Liver (tissue), 9 donors: ENCODE measurements around the gene ALKBH5. TPM values are rescaled to one million over a fixed set of nuclear protein-coding genes. Genes with fewer than 3 reads are reported as not detected.

ENCODE experiments used
- DNase-seq: peaks from one replicate; pipeline ENCODE4 v3.0.0-alpha.2; 2017; ENCODE audit warnings: low spot score
- H3K27ac ChIP-seq, 2 donors: one replicate each; pipeline ENCODE4 v1.7.0; 2013; ENCODE audit warnings: inconsistent platforms in 2 of 2, low read length in 2 of 2, control low read depth in 1 of 2, low read depth in 1 of 2, mild to moderate bottlenecking in 1 of 2
- H3K27me3 ChIP-seq, 4 donors: one replicate each; pipeline versions ENCODE4 v1.6.1 to v1.7.0; 2013; ENCODE audit warnings: low read length in 3 of 4, inconsistent platforms in 1 of 4, mild to moderate bottlenecking in 1 of 4, moderate library complexity in 1 of 4; ENCODE audit not compliant: control insufficient read depth in 4 of 4, insufficient read depth in 4 of 4
- H3K36me3 ChIP-seq, 4 donors: one replicate each; pipeline versions ENCODE4 v1.6.1 to v1.7.0; 2013; ENCODE audit warnings: low read length in 3 of 4, mild to moderate bottlenecking in 3 of 4, low read depth in 1 of 4, moderate library complexity in 1 of 4; ENCODE audit not compliant: control insufficient read depth in 4 of 4, insufficient read depth in 3 of 4
- H3K4me1 ChIP-seq, 4 donors: one replicate each; pipeline versions ENCODE4 v1.6.1 to v1.7.0; 2013; ENCODE audit warnings: low read length in 3 of 4, mild to moderate bottlenecking in 3 of 4, moderate library complexity in 1 of 4; ENCODE audit not compliant: control insufficient read depth in 4 of 4, insufficient read depth in 4 of 4
- H3K4me3 ChIP-seq, 3 donors: one replicate each; pipeline versions ENCODE4 v1.6.1 to v1.7.0; 2013; ENCODE audit warnings: low read length in 3 of 3, control low read depth in 1 of 3, low read depth in 1 of 3, mild to moderate bottlenecking in 1 of 3
- H3K9ac ChIP-seq, 2 donors: one replicate each; pipeline ENCODE4 v1.7.0; 2013; ENCODE audit warnings: low read length in 2 of 2, mild to moderate bottlenecking in 2 of 2, moderate library complexity in 2 of 2, control low read depth in 1 of 2, low read depth in 1 of 2
- H3K9me3 ChIP-seq, 4 donors: one replicate each; pipeline versions ENCODE4 v1.6.1 to v1.7.0; 2013; ENCODE audit warnings: low read length in 3 of 4; ENCODE audit not compliant: control insufficient read depth in 4 of 4
- ATF3 ChIP-seq: IDR thresholded peaks from 2 replicates; pipeline ENCODE4 v1.6.1; 2016; ENCODE audit warnings: antibody characterized with exemption
- EGR1 ChIP-seq, 2 donors: IDR thresholded peaks; 2 replicates each; pipeline ENCODE4 v1.6.1; 2016 to 2018; ENCODE audit warnings: antibody characterized with exemption in 2 of 2, low read depth in 2 of 2
- FOXA2 ChIP-seq: IDR thresholded peaks from 2 replicates; pipeline ENCODE4 v1.6.1; 2016; ENCODE audit warnings: antibody characterized with exemption
- GABPA ChIP-seq, 2 donors: IDR thresholded peaks in 1 of 2; conservative IDR thresholded peaks in 1 of 2; 2 replicates each; pipeline ENCODE4 v1.6.1; 2016; ENCODE audit warnings: antibody characterized with exemption in 2 of 2, mild to moderate bottlenecking in 1 of 2, moderate library complexity in 1 of 2
- JUND ChIP-seq, 2 donors: IDR thresholded peaks; 2 replicates each; pipeline ENCODE4 v1.6.1; 2016; ENCODE audit warnings: antibody characterized with exemption in 2 of 2
- MAX ChIP-seq: IDR thresholded peaks from 2 replicates; pipeline ENCODE4 v1.6.1; 2016; ENCODE audit warnings: antibody characterized with exemption
- RAD21 ChIP-seq, 2 donors: IDR thresholded peaks; 2 replicates each; pipeline ENCODE4 v1.6.1; 2016; ENCODE audit warnings: antibody characterized with exemption in 2 of 2, mild to moderate bottlenecking in 2 of 2
- REST ChIP-seq: IDR thresholded peaks from 2 replicates; pipeline ENCODE4 v1.6.1; 2016; ENCODE audit warnings: antibody characterized with exemption, mild to moderate bottlenecking
- RXRA ChIP-seq, 2 donors: IDR thresholded peaks; 2 replicates each; pipeline ENCODE4 v1.6.1; 2017 to 2018; ENCODE audit warnings: antibody characterized with exemption in 2 of 2, mild to moderate bottlenecking in 1 of 2
- TAF1 ChIP-seq: conservative IDR thresholded peaks from 2 replicates; pipeline ENCODE4 v1.6.1; 2016; ENCODE audit warnings: antibody characterized with exemption, mild to moderate bottlenecking
- ZBTB33 ChIP-seq: IDR thresholded peaks from 2 replicates; pipeline ENCODE4 v1.6.1; 2016; ENCODE audit warnings: antibody characterized with exemption
- WGBS: extraction: QIAGEN DNeasy Blood & Tissue Kit; methylation state at CpG from one replicate; pipeline ENCODE4 v1.1.7; 2013; 5-methylcytosine and 5-hydroxymethylcytosine counted together
- polyA plus RNA-seq, 2 donors: library from polyadenylated mRNA; stranded (reverse) in 1 of 2; unstranded in 1 of 2; fragments of 200-250 nt in 1 of 2; fragments of >200 nt in 1 of 2; fragmentation: Nextera tagmentation in 1 of 2; extraction: Ambion mirVana in 1 of 2; gene quantifications; one replicate each; pipeline versions ENCODE4 v1.2.1 to v1.2.3, GENCODE V29; 2013 to 2015
- total RNA-seq, 2 donors: library from RNA; depleted of rRNA; stranded (reverse); fragments of >200 nt; gene quantifications; one replicate each; pipeline ENCODE4 v1.2.3, GENCODE V29; 2014
- TF ChIP-seq, protein P1 (sequence below): fragments of 150-350 bp; IDR thresholded peaks from 2 replicates; pipeline ENCODE4 v1.5.1; 2017; ENCODE audit warnings: improper control_type of control experiment, low read depth, low read length; ENCODE audit not compliant: missing input control
- donor health status: healthy.
- donor health status: healthy.
- donor health status: healthy.
- donor health status: healthy.
- donor health status: healthy.

Gene ALKBH5
- total and polyA plus RNA-seq, 4 donors = 30.5 to 67.8 (median 46.3) TPM

DNA sequence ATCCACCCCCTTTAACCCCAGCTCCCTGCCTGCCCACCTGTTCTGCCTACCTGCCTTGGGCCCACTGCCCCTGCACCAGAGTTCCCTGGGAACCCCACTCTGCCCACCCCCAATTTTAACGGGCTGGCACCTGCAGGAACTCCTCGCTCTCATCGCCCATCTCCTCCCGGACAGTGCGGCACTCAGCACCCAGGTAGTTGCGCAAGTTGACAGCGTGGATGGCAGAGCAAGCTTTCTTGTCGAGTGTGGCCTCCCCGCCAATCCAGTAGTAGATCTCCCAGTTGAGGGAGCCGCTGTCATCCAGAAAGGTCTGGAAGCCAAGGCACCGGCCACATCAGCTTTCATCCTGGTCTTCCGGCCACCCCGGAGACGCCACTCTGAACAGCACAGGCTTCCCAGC, 67.1 kb downstream of the ALKBH5 start:
- Histone ChIP-seq H3K27ac (no peak overlapping the region), H3K4me3 (no peak overlapping the region), H3K36me3 (peaks cover 28 to 61% (median 49%) of the 10 kb centered on the region in 4 donors), H3K9me3 (no peaks in the 10 kb centered on the region), H3K4me1 (peaks cover 0 to 7% (median 0%) of the 10 kb centered on the region in 4 donors), H3K27me3 (no peaks in the 10 kb centered on the region), H3K9ac (no peak overlapping the region)
- TF ChIP-seq FOXA2 = no peak
- no peak for TF ChIP-seq EGR1 (IDR thresholded peaks at IDR 0.05; ENCODE audit: low read depth in 2 of 2)
- TF ChIP-seq ATF3 = no peak
- no peak for TF ChIP-seq RXRA (IDR thresholded peaks at IDR 0.05)
- no peak for TF ChIP-seq JUND (IDR thresholded peaks at IDR 0.05)
- no peak for TF ChIP-seq GABPA (IDR thresholded peaks at IDR 0.05 in 1 of 2, conservative IDR thresholded peaks at IDR 0.05 in 1 of 2)
- TF ChIP-seq RAD21 (IDR thresholded peaks at IDR 0.05) = no peak
- no peak for TF ChIP-seq ZBTB33
- no peak for TF ChIP-seq TAF1
- no peak for TF ChIP-seq MAX
- TF ChIP-seq REST = no peak
- TF ChIP-seq, protein P1, sequence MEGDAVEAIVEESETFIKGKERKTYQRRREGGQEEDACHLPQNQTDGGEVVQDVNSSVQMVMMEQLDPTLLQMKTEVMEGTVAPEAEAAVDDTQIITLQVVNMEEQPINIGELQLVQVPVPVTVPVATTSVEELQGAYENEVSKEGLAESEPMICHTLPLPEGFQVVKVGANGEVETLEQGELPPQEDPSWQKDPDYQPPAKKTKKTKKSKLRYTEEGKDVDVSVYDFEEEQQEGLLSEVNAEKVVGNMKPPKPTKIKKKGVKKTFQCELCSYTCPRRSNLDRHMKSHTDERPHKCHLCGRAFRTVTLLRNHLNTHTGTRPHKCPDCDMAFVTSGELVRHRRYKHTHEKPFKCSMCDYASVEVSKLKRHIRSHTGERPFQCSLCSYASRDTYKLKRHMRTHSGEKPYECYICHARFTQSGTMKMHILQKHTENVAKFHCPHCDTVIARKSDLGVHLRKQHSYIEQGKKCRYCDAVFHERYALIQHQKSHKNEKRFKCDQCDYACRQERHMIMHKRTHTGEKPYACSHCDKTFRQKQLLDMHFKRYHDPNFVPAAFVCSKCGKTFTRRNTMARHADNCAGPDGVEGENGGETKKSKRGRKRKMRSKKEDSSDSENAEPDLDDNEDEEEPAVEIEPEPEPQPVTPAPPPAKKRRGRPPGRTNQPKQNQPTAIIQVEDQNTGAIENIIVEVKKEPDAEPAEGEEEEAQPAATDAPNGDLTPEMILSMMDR = no peak
- 96% methylated on average over 14 of the region's 14 CpGs for WGBS
- DNase-seq = no peak

DNA sequence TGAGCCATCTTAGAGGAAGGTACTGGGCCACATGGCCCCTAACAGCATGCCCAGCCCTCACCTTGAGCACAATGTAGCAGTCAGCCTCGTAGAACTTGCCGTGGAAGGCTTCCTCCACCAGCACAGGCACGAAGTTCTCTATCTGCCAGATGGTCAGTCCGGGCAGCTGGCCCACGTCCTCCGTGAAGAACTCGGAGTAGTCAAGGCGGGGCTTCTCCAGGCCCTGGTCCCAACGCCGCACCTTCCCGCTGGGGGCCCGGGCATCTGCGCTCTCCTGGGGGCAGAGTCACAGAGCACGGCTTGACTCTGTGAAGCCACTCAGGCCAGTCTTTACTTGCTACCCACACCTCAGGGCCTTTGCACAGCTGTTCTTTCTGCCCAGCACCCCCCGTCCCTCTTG, 67.6 kb downstream of the ALKBH5 start:
- Histone ChIP-seq H3K36me3 (peaks cover 23 to 56% (median 46%) of the 10 kb centered on the region in 4 donors), H3K9me3 (no peaks in the 10 kb centered on the region), H3K27ac (no peak overlapping the region), H3K27me3 (no peaks in the 10 kb centered on the region), H3K4me1 (peaks cover 0 to 7% (median 0%) of the 10 kb centered on the region in 4 donors), H3K4me3 (no peak overlapping the region), H3K9ac (no peak overlapping the region)
- no peak for DNase-seq
- no peak for TF ChIP-seq RAD21 (IDR thresholded peaks at IDR 0.05)
- 91% methylated on average over 15 of the region's 15 CpGs for WGBS
